ENCODE measurements around the gene RSAD1.

The RSAD1 gene

DNA sequence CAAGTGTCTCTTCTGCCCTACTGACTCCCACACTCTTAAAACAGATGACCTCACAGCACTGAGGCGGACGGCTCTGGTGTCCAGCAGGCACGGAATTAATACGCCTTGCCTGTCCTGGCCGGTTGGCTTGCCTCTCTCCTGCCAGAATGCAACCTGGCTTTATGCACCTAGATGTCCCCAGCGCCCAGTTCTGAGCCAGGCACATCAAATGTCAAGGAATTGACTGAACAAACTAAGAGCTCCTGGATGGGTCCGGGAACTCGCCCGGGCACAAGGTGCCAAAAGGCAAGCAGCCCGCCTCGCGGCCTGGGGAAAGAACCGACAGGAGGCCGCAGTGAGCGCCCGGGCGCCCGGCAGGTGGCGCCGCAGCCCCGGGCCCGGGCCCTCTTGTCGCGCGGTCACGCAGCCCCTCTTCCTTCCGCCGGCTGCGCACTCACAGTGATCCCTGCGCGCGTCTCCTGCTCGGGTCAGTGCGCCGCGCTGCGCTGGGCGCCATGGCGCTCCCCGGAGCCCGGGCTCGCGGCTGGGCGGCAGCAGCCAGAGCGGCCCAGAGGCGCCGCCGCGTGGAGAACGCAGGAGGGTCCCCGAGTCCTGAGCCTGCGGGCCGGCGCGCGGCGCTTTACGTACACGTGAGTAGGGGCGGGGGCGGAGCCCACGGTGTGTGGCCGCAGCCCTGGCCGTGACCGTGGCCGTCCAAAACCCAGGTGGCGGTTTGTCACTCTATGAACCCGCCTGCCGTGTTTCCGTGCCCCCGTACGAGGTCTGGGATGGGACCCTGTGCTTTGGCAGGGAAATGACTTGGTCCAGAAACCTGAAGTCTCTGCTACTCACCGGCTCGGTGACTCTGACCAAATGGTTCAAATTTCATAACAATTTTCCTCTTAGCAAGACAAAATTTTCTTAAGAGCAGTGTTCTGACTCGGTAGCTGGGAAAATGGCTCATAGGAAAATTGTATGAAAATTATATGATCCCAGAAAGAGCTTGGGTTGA lies at the start of gene RSAD1:
Gene RSAD1 (plus strand): TSS at position 470 of the 991 bp plus-strand sequence. CDS start 25 bp downstream, at position 495.
- DNase-seq (ENCODE audit: low read depth in 4 of 4, low spot score in 1 of 4): peak; percentile 67 to 78 (median 71)

DNA sequence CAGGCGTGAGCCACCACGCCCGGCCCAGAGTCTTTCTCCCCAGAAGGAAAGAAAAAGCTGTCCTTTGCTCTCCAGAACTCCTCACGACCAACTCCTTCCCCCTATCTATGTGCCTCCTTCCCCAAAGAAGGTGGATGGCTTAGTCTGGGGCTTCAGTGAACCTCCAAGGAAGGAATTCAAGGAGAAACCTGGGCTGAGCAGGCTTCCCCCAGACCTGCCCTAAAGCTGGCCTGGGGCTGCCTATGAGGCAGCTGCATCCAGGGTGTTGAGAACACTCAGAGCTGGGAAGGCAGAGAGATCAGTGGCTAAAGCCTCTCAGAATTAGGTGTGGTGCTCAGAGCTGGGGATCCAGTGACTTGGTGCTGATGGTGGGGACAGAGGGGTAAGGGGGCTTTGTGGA lies 48.9 kb upstream of the RSAD1 start:
- DNase-seq (ENCODE audit: low read depth in 4 of 4, low spot score in 1 of 4): no peak

DNA sequence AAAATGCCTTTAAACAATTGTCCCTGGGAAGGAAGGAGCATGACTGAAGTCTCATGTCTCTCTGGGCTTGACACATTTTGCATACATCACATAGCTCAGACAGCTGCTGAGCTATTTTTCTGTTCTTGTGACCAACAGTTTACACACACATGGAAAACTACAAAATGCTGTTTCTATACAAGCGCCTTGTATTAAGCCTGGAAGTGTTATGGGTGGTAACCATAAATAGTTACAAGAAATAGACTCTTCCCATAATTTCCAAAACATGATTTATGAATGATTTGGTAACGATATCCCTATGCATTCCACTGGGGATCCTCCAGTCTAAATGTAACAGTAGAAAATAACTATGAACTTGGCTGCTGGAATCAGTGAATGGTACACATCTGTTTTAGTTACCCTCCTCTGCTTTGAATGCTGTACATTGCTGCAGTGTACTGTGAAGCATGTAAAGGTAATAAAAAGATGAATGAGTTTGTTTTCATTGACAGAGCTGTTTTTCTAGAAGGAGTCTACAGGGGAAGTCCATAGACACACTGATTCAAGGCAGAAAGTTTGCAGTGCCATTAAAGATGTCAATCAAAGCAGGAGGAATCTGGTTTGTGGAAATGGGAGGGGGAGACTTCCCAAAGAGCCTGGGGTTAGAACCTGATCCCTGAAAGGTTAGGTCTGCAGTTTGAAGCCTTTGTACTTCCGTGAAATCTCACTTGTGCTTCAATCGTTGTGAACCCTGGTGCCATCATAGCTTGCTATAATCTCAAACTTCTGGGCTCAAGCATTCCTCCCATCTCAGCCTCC lies 47.6 kb upstream of the RSAD1 start:
- no peak for DNase-seq (ENCODE audit: low read depth in 4 of 4, low spot score in 1 of 4)

DNA sequence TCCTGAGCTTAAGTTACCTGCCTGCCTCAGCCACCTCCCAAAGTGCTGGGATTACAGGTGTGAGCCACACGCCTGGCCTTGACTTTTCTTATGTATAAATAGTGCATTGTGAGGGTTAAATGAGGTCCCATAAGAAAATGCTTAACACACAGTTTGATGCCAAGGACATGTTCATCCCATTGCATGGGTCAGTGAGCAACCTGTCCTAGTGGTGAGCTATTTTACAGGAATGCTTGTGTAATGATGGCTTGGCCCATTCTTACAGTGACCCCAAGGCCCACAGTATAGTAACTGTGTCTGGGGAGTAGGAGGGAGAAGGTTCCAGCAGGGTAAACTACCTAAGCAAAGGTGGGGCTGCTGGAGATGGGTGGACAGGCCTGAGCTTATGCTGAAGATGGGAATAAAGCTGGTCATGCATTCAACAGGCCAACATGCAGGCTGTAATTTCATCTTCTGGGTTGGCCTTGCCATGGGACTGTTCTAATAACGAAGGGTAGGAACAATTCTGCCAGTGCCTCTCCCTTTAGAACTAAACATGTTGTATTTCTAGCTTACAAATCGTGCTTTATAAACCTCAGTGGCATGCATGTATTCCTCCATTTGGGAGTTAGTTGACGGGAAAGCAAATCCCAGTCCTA lies 46.4 kb upstream of the RSAD1 start:
- DNase-seq (ENCODE audit: low read depth in 4 of 4, low spot score in 1 of 4): no peak

DNA sequence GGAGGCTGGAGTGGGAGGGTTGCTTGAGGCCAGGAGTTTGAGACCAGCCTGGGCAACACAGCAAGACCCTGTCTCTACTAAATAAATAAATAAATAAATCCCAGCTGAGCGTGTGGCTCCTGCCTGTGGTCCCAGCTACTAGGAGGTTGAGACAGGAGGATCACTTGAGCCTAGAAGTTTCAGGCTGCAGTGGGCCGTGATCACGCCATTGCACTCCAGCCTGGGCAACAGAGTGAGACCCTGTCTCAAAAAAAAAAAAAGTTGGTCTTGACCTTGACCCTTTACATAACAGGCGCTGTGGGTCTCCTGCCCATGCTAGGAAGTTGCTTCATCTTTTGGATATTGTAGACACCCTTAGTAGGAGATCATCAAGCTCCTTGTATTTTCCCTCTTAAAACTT lies 41.3 kb upstream of the RSAD1 start:
- DNase-seq (ENCODE audit: low read depth in 4 of 4, low spot score in 1 of 4): no peak

DNA sequence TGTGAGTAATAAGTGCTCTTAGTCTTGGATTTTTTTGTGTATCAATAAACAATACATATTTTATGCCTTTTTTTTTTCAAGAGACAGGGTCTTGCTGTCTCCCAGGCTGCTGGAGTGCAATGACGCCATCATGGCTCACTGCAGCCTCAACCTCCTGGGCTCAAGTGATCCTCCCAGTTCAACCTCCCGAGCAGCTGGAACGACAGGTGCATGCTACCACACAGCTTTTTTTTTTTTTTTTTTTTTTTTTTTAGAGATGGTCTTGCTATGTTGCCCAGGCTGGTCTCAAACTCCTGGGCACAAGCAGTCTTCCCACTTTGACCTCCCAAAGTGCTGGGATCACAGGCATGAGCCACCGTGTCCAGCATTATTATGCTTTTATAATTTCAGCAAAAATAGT lies 39.7 kb upstream of the RSAD1 start:
- no peak for DNase-seq (ENCODE audit: low read depth in 4 of 4, low spot score in 1 of 4)

DNA sequence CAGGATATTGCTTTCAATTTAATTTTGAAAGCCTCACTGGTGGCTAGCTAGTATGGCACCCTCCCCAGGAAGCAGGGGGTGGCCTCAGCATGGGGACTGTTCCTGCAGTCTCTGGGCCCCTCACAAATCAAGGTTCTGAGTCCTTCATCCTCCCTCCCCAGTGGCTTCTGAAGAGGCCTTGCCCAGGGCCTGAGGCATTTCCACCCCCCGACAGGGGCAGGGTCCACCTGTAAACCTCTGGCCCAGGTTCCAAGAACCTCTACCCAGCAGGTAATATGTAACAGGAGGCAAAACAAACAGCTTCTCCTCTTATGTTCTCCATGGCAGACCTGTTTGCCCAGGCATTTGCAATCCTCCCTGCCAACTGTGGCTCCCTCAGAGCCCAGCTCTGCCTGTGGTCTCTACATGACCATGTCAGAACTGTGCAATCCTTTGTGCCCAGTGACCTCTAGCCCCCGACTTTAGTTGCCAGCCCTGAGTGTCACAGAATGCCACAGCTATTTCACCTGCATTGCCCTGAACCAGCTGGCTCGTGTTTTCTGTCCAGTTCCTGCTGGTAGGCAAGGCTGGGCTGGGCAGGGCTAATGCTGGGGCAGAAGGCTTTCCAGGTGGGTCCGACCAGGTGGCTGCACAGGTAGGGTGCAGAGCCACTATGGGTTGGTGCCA lies 38.4 kb upstream of the RSAD1 start:
- DNase-seq (ENCODE audit: low read depth in 4 of 4, low spot score in 1 of 4): no peak

DNA sequence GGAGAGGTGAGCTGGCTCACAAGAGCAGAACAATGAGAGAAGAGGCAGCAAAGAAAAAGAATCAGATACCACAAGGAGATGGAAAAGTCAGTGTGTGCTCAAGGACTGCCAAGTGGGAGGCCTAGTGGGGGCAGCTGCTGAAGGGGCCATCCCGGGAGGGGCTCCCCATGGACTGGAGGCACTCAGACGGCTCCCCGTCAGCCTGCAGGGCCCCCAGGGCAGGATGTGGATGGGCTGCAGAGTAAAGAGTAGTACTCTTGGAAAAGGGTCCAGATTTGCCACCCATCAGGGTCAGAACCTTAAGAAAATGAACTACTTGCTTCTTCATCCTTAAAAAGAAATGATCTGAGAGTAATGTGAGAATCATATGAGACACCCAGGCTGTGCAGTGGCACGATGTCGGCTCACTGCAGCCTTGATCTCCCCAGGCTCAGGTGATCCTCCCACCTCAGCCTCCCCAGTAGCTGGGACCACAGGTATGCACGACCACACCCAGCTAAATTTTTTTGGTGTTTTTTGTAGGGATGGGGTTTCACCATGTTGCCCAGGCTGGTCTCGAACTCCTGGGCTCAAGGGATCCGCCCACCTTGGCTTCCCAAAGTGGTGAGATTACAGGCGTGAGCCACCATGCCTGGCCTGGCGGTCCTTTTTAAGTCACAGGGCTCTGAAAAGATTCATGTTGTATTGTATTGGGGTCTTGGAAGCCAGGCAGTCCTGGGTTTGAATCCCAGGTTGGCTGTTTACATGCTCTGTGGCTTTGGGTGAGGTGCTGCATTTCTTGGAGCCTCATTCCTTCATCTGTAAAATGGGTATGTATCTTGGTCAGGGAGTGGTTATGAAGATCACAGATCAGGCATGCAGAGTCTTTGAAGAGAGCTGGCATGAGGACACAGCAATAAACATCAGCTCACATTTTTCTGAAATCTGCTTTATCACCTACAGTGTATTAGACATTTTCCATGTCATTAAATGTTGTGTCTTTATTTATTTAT lies 37.5 kb upstream of the RSAD1 start:
- DNase-seq (ENCODE audit: low read depth in 4 of 4, low spot score in 1 of 4): no peak

DNA sequence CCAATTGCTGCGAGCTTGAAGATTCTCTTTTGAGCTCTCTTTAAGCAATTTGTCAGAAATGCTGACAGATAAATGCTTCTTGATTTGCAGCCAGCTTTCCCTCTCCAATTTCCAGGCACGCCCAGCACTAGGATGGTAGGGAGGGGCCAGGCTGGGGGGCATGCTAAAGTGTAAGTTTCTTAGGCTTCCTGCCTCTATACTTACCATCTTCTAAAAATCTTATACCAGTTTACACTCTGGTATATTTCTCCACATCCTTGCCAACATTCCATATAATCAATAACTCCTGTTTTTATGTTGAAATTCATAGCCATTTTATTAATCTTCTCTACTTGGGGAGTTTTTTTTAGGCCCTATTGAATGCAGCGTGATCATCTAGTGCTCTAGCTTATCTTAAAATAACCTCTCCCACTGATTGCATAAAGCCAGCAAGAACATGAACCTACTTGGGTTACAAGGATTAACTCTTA lies 35.1 kb upstream of the RSAD1 start:
- no peak for DNase-seq (ENCODE audit: low read depth in 4 of 4, low spot score in 1 of 4)

DNA sequence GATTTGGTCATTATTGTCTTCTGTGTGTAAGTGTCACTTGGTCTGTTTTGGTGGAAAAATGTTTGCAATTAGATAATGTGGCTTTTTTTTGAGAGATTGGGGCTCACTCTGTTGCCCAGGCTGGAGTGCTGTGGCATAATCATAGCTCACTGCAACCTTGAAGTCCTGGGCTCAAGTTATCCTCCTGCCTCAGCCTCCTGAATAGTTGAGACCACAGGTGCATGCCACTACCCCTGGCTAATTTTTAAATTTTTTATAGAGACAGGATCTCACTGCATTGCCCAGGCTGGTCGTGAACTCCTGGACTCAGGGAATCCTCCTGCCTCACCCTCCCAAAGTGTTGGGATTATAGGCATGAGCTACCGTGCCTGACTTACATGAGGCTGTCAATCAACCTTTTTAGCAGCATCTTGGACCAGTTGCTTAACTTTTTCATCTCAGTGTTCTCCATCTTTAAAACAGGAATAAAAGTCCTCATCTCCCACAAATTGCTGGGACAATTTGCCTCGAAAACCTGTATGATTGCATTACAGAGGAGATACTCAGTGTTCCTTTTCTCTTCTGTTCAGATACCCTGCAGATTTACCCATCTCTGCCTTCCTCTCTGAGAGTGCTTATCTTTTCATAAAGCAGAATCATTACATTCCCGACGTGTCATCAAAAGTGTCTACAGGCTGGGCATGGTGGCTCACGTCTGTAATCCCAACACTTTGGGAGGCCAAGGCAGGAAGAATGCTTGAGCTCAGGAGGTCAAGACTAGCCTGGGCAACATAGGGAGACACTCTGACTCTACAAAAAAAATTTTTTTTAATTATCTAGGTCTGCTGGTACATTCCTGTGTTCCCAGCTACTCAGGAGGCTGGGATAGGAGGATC lies 33.6 kb upstream of the RSAD1 start:
- no peak for DNase-seq (ENCODE audit: low read depth in 4 of 4, low spot score in 1 of 4)

DNA sequence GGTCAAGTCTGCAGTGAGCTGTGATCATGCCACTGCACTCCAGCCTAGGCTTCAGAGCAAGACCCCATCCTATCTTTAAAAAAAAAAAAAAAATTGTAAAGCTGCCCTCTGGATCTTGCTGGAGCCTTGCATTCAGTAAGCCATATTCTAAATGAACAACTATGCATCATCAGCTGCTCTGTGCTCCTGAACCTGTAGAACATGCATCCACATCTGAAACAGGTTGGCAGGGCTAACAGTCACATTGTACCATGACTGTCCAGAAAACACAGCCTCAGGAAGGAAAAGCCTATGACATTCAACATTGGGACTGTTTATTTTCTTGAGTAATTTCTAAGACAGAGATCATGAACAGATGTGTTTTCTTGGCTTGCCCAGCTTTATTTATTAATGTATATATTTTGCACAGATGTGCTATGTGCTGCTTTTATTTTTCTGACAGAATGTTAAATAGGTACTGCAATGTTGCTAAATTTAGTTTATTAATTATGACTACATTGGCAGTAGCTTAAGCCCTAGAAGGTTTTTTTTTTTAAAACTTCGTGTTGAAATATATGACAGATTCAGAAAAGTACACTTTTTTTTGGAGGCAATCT lies 32.8 kb upstream of the RSAD1 start:
- DNase-seq (ENCODE audit: low read depth in 4 of 4, low spot score in 1 of 4): no peak

DNA sequence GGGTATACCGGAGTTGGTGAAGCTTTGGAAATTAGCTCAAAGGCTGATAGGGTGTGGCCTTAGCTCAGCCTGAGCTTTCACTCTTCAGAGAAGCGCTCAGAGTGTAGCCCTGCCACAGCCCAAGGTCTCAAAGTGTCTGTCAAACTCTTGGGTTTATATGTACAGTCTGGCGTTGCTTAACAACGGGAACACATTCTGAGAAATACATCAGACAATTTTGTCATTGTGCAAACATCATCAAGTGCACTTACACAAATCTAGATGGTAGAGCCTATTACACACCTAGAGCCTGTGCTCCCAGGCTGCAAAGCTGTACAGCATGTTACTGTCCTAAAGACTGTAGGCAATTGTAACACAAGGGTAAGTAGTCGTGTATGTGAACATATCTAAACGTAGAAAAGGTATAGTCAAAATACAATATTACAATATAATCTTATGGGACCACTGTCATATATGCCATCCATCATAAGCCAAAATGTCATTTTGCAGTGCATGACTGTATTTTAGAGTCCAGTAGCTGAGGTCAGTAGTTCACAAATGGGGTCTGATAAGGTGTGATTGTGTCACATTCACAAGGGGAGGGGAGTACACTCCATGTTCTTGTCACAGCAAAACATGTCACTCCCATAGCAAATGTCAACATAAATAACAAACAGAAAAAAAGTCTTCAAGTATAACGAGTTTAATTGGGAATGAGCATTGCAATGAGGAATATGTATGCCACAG lies 30.6 kb upstream of the RSAD1 start:
- DNase-seq (ENCODE audit: low read depth in 4 of 4, low spot score in 1 of 4): no peak

DNA sequence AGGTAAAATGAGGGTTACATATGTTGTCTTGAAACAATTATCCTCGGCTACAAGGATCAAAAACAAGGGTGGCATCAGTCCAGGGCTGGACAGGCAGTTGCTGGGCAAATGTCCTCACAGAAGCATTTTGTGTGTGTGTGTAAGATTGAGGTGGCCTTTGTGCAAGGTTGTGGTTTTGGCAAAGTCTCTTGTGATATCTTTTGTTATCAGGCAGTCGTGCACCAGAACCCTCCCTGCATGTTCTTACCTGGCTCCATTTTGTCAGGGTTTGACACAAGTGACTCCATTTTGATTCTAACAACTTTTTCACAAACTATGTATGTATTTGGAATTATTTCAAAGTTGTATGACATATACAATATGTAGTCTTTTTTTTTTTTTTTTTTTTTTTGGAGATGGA lies 30.0 kb upstream of the RSAD1 start:
- no peak for DNase-seq (ENCODE audit: low read depth in 4 of 4, low spot score in 1 of 4)

DNA sequence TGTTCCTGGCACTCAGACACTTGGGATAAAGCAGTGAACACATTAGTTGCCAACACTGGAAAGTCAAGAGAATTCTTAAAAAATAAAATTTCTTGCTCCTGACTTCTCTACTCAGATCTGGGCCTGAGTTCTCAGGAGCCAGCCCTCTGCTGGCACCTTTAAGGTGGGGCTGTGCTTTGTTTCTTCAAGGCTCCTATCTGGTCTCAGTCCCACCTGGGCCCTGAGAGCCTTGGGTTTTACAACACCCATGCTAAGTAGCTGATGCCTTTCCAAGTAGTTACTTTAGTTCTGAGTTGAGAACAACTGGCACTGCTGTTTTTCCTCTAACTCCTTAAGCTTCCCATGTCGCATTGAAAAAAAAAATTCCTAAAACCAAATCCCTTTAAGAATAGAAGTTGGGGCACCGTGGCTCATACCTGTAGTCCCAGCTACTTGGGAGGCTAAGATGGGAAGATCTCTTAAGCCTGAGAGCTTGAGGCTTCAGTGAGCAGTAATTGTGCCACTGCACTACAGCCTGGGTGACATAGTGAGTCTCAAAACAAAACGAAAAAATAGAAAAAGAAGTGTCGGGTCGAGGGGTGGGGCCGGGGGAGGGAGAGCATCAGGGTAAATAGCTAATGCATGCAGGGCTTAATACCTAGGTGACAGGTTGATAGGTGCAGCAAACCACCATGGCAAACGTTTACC lies 26.6 kb upstream of the RSAD1 start:
- no peak for DNase-seq (ENCODE audit: low read depth in 4 of 4, low spot score in 1 of 4)

DNA sequence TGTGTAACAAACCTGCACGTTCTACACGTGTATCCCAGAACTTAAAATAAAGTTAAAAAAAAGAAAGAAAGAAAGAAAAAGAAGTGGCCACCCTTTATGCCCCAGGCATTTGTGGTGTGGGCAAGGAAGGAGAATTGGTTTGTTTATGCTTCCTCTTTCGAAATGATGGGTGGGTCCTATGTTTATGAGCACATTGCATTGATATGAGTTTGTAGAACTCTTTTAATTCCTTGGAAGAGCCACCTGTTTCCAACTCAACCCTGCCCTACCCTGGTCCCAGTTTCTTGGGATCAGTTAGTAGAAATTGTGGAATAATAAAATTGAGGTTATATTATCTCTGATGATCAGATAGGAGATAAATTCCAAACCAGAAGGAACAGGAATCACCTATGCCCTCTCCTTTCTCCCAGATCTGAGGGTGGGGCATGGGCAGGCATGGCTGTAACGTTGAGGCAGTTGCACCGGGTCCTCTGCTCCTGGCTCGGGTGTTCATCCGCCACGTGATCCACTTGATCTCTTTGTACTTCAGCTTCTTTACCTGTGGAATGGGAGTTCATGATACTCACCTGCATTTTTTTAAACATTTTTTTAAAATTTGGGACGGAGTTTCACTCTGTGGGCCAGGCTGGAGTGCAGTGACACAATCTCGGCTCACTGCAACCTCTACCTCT lies 25.9 kb upstream of the RSAD1 start:
- no peak for DNase-seq (ENCODE audit: low read depth in 4 of 4, low spot score in 1 of 4)

DNA sequence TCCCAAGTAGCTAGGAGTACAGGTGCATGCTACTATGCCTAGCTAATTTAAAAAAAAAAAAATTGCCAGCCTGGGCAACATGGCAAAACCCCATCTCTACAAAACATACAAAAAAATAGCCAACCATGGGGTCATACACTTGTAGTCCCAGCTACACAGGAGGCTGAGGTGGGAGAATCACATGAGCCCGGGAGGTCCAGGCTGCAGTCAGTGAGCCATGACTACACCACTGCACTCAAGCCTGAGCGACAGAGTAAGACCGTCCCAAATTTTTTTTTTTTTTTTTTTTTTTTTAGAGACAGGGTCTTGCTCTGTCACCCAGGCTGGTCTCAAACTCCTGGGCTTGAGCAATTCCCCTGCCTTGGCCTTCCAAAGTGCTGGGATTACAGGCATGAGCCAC lies 24.8 kb upstream of the RSAD1 start:
- DNase-seq (ENCODE audit: low read depth in 4 of 4, low spot score in 1 of 4): no peak

DNA sequence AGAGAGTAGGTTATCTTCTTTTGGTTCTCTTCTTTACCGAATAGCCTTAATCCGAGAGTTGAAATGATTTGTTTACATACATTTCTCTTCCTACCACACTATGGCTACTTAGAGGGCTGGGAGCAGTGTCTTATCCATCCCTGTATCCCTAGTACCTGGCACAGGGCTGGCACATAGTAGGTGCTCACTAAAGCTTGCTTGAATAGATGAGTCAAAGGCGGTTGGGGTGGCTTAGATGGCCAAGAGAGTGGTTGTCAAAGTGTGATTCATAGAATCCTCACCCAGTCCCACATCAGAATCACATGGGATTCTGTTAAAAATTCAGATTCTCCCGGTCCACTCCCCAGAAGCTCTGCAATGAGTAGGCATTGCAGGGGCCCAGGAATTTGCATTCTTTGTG lies 21.0 kb upstream of the RSAD1 start:
- no peak for DNase-seq (ENCODE audit: low read depth in 4 of 4, low spot score in 1 of 4)

All from stimulated activated CD4-positive, alpha-beta T cell treated with anti-CD3 and anti-CD28 coated beads, Interleukin-1b, Interleukin-23, amount 100 ng/mL, for 24 hours (primary cell).